ENCODE results near the gene CFAP65. TPM values are rescaled to one million over a fixed set of nuclear protein-coding genes. Genes with fewer than 3 reads are reported as not detected.

The CFAP65 gene
- total RNA-seq, 1 donor from 2014 or later: not detected

- Mint-ChIP-seq H3K27me3 (ENCODE audit: low read depth) (no peaks in the 10 kb centered on the region), H3K27ac (ENCODE audit: unreplicated experiment) (no peak overlapping the region), H3K9me3 (ENCODE audit: low read depth) (peaks cover 4% of the 10 kb centered on the region), H3K4me3 (ENCODE audit: unreplicated experiment) (no peak overlapping the region), H3K36me3 (ENCODE audit: low read depth) (peaks cover 1% of the 10 kb centered on the region), H3K4me1 (ENCODE audit: low read depth) (no peaks in the 10 kb centered on the region)
- TF ChIP-seq CTCF (IDR thresholded peaks at IDR 0.05): no peak
- DNase-seq (ENCODE audit: low spot score): no peak
These were observed 44.9 kb upstream of the CFAP65 start for GRCh38 chr2:219086196-219086595.

DNA sequence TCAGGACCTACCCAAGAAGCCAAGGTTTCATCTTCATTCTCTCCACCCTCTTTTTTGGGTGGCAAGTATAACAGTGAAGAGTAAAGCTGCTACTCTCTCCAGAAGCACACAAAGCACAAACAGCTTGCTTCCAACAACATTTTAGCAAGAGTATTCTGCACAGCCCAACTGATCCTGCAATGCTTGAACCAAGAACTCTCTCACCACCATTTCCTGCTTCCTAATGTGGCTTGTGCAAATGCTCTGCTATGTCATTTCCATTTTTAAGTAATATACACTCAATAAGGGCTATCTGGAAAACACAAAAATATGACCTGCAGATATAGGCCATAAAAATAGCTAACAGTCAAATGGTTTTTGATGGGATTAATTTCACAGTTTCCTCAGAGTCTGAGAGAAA, 43.5 kb upstream of the CFAP65 start:
- Mint-ChIP-seq H3K27me3 (ENCODE audit: low read depth) (no peaks in the 10 kb centered on the region), H3K4me3 (ENCODE audit: unreplicated experiment) (no peak overlapping the region), H3K4me1 (ENCODE audit: low read depth) (no peaks in the 10 kb centered on the region), H3K27ac (ENCODE audit: unreplicated experiment) (no peak overlapping the region), H3K9me3 (ENCODE audit: low read depth) (peaks cover 4% of the 10 kb centered on the region), H3K36me3 (ENCODE audit: low read depth) (no peaks in the 10 kb centered on the region)
- DNase-seq (ENCODE audit: low spot score): no peak
- TF ChIP-seq CTCF (IDR thresholded peaks at IDR 0.05): no peak

DNA sequence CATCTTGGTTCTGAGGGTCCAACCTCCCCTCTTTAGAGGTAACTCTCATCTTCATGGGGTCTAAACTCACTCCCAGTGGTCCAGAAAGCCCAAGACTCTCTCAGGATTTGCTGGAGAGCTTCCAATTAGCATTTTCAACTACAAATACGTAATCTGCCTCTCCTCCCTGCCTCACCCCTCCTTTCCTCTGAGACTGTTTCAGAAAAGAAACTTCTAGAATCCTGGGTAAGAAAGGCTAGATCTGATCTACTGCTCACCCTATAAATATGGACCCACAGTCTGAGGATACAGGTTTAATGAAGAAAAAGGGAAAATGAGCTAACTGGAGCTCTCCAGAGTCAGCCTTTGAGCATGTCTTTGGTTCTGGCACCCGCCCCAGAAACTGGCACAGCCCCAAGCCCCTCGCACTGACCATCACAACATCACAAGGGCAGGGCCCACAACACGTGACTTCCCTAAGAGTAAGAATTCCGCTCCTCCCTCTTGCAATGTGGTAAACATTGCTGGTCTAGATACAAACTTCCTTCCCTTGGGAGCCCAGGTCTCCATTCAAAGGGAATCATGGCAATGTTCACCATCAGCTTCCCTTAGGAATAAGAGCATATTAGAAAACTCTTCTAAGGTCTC, 41.1 kb upstream of the CFAP65 start:
- Mint-ChIP-seq H3K27ac (ENCODE audit: unreplicated experiment) (no peak overlapping the region), H3K36me3 (ENCODE audit: low read depth) (no peaks in the 10 kb centered on the region), H3K9me3 (ENCODE audit: low read depth) (no peaks in the 10 kb centered on the region), H3K27me3 (ENCODE audit: low read depth) (no peaks in the 10 kb centered on the region), H3K4me1 (ENCODE audit: low read depth) (no peaks in the 10 kb centered on the region), H3K4me3 (ENCODE audit: unreplicated experiment) (no peak overlapping the region)
- no peak for DNase-seq (ENCODE audit: low spot score)
- TF ChIP-seq CTCF (IDR thresholded peaks at IDR 0.05): no peak

DNA sequence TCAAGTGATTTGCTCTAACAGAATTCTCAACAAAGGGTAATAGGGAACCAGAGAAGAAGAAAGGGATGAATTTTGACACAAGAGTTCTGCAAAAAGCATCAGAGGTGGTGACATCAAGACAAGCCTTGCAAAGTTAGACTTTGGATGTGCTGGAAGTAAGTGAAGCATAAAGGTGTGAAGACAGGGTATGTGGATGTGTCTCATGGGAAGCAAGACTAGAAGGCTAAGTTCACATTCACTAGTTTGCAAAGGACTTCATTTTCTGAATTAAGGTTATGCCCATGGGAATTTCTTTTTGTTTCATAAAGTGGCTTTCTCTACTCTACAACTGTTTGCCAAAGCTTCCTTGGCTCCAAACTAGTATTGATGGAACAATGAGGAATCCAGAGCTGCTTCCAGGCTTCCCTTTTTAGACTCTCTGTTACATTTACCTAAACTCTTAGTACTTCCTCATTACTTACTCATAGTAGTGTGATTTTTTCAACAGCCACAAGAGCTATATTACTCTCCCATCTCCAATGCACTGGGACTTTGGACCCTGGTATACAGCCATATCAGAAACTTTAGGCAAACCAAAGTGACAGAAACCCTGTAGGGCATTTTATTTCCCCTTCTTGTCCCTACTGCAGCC, 40.5 kb upstream of the CFAP65 start:
- H3K4me1 Mint-ChIP-seq (ENCODE audit: low read depth): no peaks in the 10 kb centered on the region
- H3K27ac Mint-ChIP-seq (ENCODE audit: unreplicated experiment): no peak overlapping the region
- no peak for DNase-seq (ENCODE audit: low spot score)

DNA sequence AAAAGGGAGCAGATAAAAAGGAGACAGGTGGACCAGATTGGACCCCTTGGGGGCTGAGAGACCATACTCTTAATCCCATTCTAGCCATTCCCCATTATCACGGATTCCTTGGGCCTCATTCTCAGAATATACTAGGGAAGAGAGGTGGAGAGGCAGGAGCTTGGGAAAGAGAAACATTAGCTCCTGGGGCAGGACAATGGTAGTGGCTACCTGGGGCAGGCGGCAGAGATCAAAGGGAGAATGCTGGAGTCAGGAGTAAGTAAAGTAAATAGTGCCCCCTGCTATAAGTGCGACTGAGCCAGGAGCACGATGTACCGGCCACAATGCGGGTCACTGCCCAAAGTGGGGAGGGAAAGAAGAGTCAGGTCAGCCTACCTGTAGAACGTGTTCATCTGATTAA, 39.8 kb upstream of the CFAP65 start:
- TF ChIP-seq CTCF (IDR thresholded peaks at IDR 0.05): no peak
- Mint-ChIP-seq H3K4me3 (ENCODE audit: unreplicated experiment) (no peak overlapping the region), H3K9me3 (ENCODE audit: low read depth) (no peaks in the 10 kb centered on the region), H3K27me3 (ENCODE audit: low read depth) (no peaks in the 10 kb centered on the region), H3K36me3 (ENCODE audit: low read depth) (peaks cover 7% of the 10 kb centered on the region), H3K27ac (ENCODE audit: unreplicated experiment) (no peak overlapping the region), H3K4me1 (ENCODE audit: low read depth) (no peaks in the 10 kb centered on the region)
- DNase-seq (ENCODE audit: low spot score): no peak

More for the DNA sequence above, 40.5 kb upstream of the CFAP65 start:
- Mint-ChIP-seq H3K4me3 (ENCODE audit: unreplicated experiment) (no peak overlapping the region), H3K36me3 (ENCODE audit: low read depth) (peaks cover 6% of the 10 kb centered on the region), H3K27me3 (ENCODE audit: low read depth) (no peaks in the 10 kb centered on the region), H3K9me3 (ENCODE audit: low read depth) (no peaks in the 10 kb centered on the region)
- no peak for TF ChIP-seq CTCF (IDR thresholded peaks at IDR 0.05)
